K562 (cell line): ENCODE data around the gene KCP. TPM values are rescaled to one million over a fixed set of nuclear protein-coding genes. Genes with fewer than 3 reads are reported as not detected.

Source experiments
- BRD9 ChIP-seq: fragments of 450-650 bp; IDR thresholded peaks from 2 replicates; pipeline ENCODE4 v1.6.1; 2018; ENCODE audit warnings: low read depth; ENCODE audit not compliant: partially characterized antibody
- HLTF ChIP-seq: fragments of 450-650 bp; IDR thresholded peaks from 2 replicates; pipeline ENCODE4 v1.6.1; 2016
- HNRNPL ChIP-seq: fragments of 200-400 bp; formaldehyde crosslinking; IDR thresholded peaks from 2 replicates; pipeline ENCODE4 v1.6.1; 2017; ENCODE audit warnings: low read depth, mild to moderate bottlenecking, low read length
- MTA3 ChIP-seq: fragments of 450-650 bp; formaldehyde crosslinking; IDR thresholded peaks from 2 replicates; pipeline ENCODE4 v1.6.1; 2017; ENCODE audit warnings: mild to moderate bottlenecking, borderline replicate concordance
- NCOA1 ChIP-seq: fragments of 450-650 bp; IDR thresholded peaks from 2 replicates; pipeline ENCODE4 v1.6.1; 2016; ENCODE audit warnings: low read depth
- PRPF4 ChIP-seq: fragments of 200-400 bp; formaldehyde crosslinking; IDR thresholded peaks from one replicate; pipeline ENCODE4 v1.6.1; 2017; ENCODE audit warnings: low read length, low read depth, mild to moderate bottlenecking; ENCODE audit not compliant: insufficient read depth, poor library complexity, severe bottlenecking
- SMARCB1 ChIP-seq: IDR thresholded peaks from 2 replicates; pipeline ENCODE4 v1.6.1; 2011; ENCODE audit warnings: improper control_type of control experiment, low read depth; ENCODE audit not compliant: insufficient read length
- SMC3 ChIP-seq: conservative IDR thresholded peaks from 2 replicates; pipeline ENCODE4 v1.6.1; 2011; ENCODE audit warnings: low read depth, low read length, improper control_type of control experiment; ENCODE audit not compliant: insufficient read depth
- TAF7 ChIP-seq: fragments of 450-650 bp; IDR thresholded peaks from 2 replicates; pipeline ENCODE4 v1.6.1; 2016; ENCODE audit warnings: missing genetic modification characterization, missing compliant biosample characterization
- ZBTB8A ChIP-seq: fragments of 450-650 bp; IDR thresholded peaks from 2 replicates; pipeline ENCODE4 v1.6.1; 2018; ENCODE audit warnings: mild to moderate bottlenecking, moderate library complexity; ENCODE audit not compliant: partially characterized antibody
- polyA plus RNA-seq, 8 experiments: library from polyadenylated mRNA; depleted of rRNA in 4 of 8; stranded (reverse) in 5 of 8; unstranded in 3 of 8; fragments of >200 nt; fragmentation: Nextera tagmentation in 2 of 8; fragmentation: Illumina TruSeq in 1 of 8; extraction: Ambion mirVana in 2 of 8; extraction: Trizol in 1 of 8; gene quantifications; 2 replicates each; pipeline versions ENCODE4 v1.2.1 to v1.2.3, GENCODE V29; 2011 to 2014; ENCODE audit warnings: inconsistent platforms in 1 of 8, missing spikeins in 1 of 8
- total RNA-seq, 7 experiments: library from RNA; depleted of rRNA in 6 of 7; stranded (reverse); fragments of >200 nt in 6 of 7; fragmentation: Illumina TruSeq in 2 of 7; extraction: Trizol in 2 of 7; gene quantifications; 2 replicates each; pipeline versions ENCODE4 v1.2.1 to v1.2.3, GENCODE V29; 2011 to 2021; ENCODE audit warnings: low replicate concordance in 1 of 7

Gene KCP
- total and polyA plus RNA-seq, 9 of the 15 experiments (the other 6 are each of a cell fraction or from before 2014, with no cell fraction given) = 0.06 to 0.17 (median 0.12) TPM; not detected in 3

DNA sequence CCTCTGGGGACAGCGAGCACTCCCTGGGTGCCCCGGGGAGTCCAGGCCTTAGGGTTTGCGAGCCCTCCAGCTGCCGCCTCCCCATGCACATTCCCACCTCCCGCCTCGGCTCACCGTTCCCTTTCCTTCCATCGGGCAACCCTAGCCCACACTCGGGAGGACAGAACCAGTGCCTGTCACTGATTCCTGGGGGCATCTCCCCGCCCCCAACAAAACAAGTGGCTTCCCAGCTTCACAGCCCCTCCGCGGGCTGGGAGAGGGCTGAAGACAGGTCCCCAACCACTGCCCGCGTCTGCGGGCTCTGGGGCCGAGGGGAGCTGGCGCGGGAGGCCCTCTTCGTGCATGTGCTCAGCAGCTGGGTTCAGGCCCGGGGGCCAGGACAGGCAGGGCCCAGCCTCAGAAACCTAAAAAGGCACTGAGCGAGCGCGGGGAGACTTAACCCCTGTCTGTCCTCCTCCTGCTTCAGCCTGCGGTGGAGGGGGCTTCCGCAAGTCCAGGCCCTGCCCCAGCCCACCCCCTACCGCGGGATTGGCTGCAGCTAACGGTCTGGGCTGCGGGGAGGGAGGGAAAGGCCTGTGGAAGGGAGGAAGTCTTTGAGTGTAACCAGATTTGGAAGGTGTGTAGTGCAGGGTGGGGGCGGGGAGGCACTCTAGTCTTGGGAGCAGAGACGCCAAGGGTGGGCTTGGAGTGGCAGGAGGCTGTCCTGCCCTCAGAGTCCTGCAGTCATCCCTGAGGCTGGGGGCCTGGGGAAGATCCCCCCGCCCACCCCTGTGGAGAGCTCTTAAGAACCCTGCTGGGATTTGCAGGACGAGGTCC lies 79.1 kb downstream of the KCP start (continued):
- TF ChIP-seq SMARCB1 (peak; percentile 19), TAF7 (tag) (0 out of 2 replicates have a peak, but pooled peaks have one; percentile 5), HNRNPL (no peak), ZBTB8A (no peak), NCOA1 (no peak), SMC3 (no peak), MTA3 (0 out of 2 replicates have a peak, but pooled peaks have one; percentile 91), HLTF (0 out of 2 replicates have a peak, but pooled peaks have one; percentile 8), BRD9 (peak; percentile 26), PRPF4 (no peak)
